NOMO-1 (cell line): ENCODE measurements around the gene ATP5MG.
"Not testable (repeated sequence)": the region's sequence is repeated elsewhere in the genome, so short reads cannot be mapped to it uniquely, and the experiment has no call there.

Experiments
- DNase-seq, 2 experiments: peaks; one replicate each; lab custom pipeline; 2025; ENCODE audit not compliant: unreplicated experiment in 2 of 2; lab: John Stamatoyannopoulos, UW

The ATP5MG gene

GRCh38 chr11:118406599-118407166 lies 5.3 kb downstream of the ATP5MG start:
- no peak for DNase-seq

DNA sequence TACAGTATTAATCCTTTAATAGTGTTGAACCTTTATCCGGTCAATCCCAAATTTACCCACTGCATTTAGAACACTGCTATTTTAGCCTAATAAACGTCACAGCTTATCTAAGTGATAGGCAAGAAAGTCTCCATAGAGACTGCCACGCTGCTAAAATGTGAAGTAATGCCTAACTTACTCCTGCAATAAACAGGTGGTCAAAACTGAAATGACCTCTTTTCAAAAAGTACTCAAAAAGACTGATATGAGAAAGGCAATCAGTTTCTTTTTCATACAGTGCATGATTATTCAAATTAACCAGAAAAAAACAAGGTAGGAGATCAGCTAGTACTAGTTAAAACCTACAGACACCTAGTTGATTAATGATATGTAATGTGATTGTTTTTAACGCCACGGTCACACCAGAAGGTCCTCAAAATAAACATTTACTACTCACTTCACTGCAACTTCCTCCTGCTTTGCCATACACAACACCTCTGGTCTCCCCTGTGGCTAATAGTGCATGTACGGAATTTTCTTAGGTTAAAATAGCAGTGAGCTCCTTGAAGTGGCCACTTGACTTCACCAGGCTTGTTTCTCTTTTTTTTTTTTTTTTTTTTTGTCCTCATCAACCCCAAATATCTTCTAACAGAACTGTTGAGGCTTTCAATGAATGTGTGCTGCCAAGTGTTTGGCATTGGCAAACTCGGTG lies 8.8 kb downstream of the ATP5MG start:
- no peak for DNase-seq

DNA sequence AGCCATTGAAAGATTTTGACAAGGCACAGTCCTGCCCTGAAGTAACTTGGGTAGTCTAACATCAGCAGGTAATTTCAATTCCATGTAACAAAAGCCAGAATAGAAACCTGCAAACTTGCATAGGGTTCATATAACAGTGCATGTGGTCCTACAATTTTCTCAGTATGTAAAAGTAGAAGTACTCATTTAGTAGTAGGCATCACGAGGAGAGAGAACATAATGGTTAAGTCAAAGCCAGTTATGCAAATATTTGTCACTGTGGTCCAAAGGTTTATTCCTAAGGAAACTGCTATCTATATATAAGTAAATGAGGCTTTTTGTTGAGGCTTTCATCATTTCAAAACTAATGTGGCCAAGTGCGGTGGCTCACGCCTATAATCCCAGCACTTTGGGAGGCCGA lies 10.1 kb downstream of the ATP5MG start:
- no peak for DNase-seq

DNA sequence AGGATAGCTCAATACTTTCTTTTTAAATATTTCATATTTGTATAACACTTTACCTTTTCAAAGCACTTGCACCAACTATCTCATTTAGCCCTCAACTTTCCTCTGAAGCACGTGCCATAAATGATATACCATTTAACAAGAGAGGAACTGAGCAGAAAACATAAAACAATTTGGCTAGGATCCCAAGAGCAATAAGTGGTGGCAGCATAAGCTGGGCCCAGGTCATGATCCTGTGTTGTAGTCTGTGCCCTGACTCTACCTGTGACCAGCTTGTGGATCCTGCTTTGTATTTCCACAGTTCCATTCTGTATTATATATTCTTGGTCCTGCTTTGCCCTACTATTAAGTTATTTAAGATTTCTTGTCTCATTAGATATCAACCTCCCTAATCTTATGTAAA lies 11.5 kb downstream of the ATP5MG start:
- DNase-seq, result no peak

- no peak for DNase-seq
Observed at GRCh38 chr11:118415062-118415738, 13.8 kb downstream of the ATP5MG start.

GRCh38 chr11:118415739-118416068 lies 14.3 kb downstream of the ATP5MG start:
- DNase-seq, result no peak

DNA sequence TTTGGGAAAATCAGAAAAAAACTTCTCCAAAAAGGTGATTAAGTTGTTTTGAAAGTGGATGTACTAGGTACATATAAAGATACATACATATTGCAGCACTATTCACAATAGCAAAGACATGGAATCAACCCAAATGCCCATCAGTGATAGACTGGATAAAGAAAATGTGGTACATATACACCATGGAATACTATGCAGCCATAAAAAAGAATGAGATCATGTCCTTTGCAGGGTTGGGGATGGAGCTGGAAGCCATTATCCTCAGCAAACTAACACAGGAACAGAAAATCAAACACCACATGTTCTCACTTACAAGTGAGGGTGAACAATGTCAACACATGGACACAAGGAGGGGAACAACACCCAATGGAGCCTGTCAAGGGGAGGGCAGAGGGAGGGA lies 15.5 kb downstream of the ATP5MG start:
- DNase-seq, result not testable (repeated sequence)

DNA sequence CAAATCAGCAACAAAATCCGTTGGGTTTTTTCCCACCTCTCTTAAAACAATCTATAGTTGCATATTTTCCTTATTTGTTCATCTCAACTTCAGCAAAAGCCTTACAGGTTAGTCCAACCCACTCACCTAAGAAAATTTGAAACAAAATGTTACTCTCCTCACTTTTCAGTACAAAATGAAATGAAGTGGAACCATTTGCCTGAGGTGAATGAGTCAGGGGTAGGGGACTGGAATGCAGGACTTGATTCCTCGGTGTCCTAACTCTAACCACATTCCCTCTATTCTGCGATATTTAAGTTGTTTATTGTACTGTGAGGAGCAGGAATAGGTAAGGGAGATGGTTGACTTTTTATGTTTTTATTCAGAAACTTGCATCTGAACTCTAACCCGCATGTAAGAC lies 16.4 kb downstream of the ATP5MG start:
- no peak for DNase-seq

DNA sequence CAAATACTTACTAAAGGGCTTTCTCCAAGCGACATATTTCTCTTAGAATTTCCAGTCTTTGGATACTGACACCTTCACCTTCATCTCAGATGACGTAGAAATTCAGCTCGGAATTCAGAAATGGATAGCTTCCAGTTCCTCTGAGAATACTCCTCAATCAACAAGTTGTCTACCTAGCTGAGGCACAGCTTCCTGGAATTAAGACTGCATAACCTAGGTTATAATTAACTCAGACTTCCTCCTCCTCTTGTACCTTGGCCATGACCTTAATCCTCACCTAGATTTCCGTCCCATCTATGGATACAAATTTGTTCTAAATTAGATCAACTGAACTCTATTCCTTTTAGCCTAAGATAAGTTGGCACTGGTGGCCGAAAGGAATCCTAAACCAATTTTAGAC lies 17.4 kb downstream of the ATP5MG start:
- DNase-seq, result no peak

DNA sequence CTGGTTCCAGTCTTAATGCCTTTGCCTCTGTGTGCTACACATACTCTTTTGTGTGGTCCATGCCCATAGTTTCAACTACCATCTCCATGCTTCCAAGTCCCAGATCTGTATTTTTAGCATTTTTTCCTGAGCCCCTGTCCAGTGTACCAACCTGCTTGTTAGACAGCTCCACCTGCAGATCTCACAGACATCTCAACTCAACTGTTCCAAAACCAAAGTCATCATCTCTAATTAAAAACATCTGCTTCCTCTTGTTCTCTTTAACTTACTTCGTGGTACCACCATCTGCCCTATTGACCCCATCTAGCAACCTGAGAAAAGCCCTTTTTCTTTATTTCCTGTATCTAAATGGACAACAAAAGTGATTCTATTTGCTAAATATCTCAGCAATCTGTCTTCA lies 26.3 kb downstream of the ATP5MG start:
- DNase-seq, result no peak

DNA sequence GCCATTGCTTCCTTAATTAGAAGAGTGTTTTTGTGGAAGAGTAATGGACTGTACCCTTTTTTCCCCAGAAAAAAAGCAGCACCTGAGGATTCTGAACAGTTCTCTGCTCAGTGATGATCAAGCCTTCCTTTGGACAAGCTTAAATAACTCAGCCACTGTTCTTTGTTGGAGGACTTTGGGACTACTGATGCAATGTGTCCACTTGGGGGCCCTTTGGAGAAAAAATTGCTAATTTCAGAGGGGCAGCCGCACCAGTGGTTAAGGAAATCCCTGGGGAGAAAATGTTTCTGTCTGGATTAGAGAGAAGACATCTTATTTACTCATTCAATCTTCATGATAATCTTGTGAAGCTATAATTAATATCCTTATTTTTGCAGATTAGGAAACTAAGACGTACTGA lies 29.6 kb downstream of the ATP5MG start:
- no peak for DNase-seq

GRCh38 chr11:118434123-118434552 lies 32.7 kb downstream of the ATP5MG start:
- peak in 1 of 2 experiments; percentile 33 for DNase-seq

DNA sequence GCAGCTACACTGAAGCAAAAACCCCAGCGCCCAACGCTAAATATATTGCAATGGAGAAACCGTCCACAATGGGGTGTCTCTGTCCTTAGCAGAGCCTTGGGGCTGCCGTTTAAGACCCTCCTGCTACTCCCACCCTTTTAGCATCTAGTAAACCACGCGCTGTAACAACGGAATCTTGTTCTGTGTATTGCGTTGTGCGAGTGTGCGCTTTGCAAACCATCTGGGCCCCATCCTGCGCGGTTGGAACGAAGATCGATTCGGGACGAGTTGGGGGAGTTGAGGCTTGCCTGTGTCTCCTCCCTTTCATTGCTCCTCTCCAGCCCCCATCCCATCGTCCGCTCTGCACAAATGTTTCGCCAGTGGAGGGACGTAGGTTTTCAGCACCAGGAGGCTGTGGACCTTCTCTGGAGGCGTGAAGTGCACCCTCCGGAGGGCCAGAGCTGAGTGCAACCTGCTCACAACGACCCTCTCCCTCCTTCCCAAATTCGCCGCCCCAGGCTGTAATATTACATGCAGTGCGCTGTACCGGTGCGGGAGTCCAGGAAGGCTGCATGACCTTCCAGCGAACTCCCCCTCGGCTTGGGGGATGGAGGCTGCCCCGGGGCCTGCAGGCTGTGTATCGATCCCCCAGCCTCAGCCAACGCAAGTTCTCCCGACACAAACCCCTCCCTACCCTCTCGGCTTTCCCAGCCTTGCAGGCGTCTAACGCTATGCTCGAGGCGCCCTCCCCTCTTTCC lies 33.3 kb downstream of the ATP5MG start:
- peak in 1 of 2 experiments; percentile 5 for DNase-seq

GRCh38 chr11:118435290-118435892 lies 34.0 kb downstream of the ATP5MG start:
- peak; percentile 61 to 64 for DNase-seq

DNA sequence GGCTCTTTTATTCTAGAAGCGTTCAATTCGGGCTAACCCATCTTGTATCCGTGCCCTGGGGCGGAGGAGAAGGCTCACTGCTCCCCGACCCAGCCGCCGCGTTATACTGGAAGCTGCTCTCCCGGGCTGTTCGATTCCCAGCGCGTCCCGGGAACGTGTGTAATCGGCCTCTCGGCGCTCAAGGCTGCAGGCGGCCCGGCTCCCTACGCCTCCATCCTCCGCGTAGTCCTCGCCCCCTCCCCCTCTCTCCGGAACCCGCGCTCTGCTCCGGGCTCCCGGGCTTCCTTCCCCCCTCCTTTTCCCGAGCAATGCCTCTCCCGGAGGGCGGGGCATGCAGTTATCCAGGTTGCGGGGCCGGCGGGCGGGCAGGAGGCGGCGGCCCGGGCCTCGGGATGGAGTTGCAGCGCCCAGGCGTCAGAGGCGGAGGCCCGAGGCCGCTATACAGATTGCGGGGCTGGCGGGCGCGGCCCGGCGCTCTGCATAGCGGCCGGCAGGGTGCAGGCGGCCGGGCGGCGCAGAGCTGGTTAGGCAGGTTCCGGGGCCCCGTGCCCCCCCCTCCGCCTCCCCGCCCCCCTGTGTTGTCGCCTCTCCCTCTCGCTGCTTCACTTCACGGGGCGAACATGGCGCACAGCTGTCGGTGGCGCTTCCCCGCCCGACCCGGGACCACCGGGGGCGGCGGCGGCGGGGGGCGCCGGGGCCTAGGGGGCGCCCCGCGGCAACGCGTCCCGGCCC lies 34.7 kb downstream of the ATP5MG start, which contains the start of gene KMT2A:
TSS of gene KMT2A (plus strand) at position 600 of the 732 bp plus-strand sequence. CDS start at position 621, 21 bp downstream.
- DNase-seq, result peak; percentile 80 to 96

- DNase-seq, result no peak
Observed at GRCh38 chr11:118436639-118437207, 35.3 kb downstream of the ATP5MG start.

DNA sequence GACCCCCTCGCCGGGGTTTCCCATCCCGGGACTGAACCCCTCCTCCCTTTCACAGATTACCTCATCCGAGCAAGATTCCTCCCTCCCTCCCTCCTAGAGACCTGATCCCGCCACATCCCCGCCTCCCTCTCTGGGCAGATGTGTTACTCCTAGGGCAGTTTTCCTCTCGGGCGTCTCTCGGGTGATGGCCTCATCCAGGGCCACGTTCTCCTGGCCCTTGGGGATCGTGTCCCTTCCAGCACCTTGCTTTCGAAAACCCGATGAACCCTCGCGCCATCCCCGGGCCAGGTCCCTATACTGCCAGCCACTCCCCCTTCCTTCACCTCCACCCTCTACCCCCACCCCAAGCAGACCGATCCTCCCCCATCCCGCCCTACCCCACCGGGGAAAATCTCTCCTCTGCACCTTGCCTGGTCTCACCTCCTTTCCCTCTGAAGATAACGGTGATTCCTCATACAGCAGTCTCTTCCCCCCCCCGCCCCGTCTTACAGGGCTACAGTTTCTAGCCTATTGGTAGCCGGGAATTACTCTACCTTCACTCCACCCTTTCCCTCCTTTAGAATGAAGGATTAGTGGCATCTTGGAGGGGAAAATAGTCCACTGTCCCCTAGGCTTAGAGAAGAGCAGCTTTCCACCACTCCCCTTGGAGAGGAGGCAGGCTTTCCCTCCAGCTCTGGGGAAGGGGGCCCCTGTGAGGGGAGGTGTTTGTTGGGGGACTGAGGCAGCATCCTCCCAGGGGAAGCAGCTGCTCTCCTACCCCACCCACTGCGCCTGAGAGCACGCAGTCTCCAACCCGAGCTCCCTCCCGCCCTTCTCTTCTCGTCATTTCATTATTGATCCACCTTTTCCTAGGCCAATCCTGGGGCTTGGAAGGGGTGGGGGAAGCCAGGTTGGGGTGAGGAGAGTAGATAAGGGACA lies 36.1 kb downstream of the ATP5MG start:
- no peak for DNase-seq

DNA sequence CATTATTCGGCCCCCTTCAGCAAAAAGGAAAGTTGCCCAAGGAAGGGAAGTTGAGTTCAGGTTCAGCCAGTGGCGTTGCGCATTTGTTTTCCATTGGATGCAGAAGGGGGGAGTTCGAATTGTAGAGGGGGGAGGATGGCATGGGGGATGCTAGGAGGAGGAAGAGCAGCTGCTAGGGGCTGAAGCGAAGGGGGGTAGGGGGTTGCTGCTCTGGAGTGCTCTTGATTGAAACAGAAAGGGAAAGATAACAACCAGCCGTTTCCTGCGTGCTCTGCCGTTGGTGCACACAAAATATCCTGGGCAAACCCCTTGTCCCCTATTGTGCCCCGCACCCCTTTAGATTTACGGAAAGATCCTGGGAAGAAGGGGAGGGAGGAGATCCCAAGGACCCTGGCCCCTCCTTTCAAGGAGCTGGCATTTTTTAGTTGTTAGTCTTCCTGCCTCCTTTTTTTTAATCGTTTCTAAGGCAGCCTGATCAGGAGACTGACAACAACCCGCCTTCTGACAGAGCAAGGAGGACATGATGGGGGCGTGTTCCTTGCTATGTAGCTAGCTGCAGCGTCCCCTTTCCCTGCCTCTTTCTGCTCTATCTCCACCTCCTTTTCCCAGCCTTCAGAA lies 37.0 kb downstream of the ATP5MG start:
- peak; percentile 5 to 37 for DNase-seq

DNA sequence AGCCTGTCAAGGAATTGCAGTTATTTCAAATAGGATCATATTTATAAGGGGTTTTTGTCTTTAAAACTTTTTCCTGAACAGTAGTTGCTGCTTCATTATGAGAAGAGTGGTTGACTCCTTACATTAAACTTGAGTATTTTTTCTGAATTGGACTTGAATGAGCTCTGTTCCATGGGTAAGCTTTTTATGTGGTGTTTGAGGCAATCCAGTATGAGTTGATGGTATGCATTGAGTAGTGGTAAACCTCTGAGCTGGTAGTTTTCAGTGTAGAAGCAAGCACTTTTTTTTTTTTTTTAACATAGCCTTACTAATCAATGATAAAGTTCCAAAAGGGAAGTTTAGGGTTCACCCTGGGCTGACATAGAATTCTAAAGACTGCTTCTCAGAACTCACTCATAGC lies 38.2 kb downstream of the ATP5MG start:
- no peak for DNase-seq
